ENCODE data around the gene FOXC1.

Gene FOXC1

GRCh38 chr6:1623769-1624057, 14.0 kb downstream of the FOXC1 start:
- DNase-seq (ENCODE audit: low read depth in 3 of 3), result no peak

GRCh38 chr6:1624058-1624850, 14.5 kb downstream of the FOXC1 start:
- DNase-seq (ENCODE audit: low read depth in 3 of 3), result no peak

- DNase-seq (ENCODE audit: low read depth in 3 of 3), result no peak
These were observed 15.4 kb downstream of the FOXC1 start for GRCh38 chr6:1624851-1625781.

- DNase-seq (ENCODE audit: low read depth in 3 of 3), result no peak
These were observed 16.2 kb downstream of the FOXC1 start for GRCh38 chr6:1625794-1626435.

GRCh38 chr6:1626481-1626880, 16.8 kb downstream of the FOXC1 start:
- DNase-seq (ENCODE audit: low read depth in 3 of 3), result no peak

- DNase-seq (ENCODE audit: low read depth in 3 of 3), result no peak
These were observed 18.3 kb downstream of the FOXC1 start for GRCh38 chr6:1627827-1628560.

GRCh38 chr6:1629316-1629715, 19.6 kb downstream of the FOXC1 start:
- no peak for DNase-seq (ENCODE audit: low read depth in 3 of 3)

- no peak for DNase-seq (ENCODE audit: low read depth in 3 of 3)
These were observed 20.6 kb downstream of the FOXC1 start for GRCh38 chr6:1630212-1630770.

GRCh38 chr6:1630771-1631217, 21.1 kb downstream of the FOXC1 start:
- DNase-seq (ENCODE audit: low read depth in 3 of 3), result no peak

- DNase-seq (ENCODE audit: low read depth in 3 of 3), result no peak
These were observed 21.5 kb downstream of the FOXC1 start for GRCh38 chr6:1631251-1631650.

- DNase-seq (ENCODE audit: low read depth in 3 of 3), result no peak
These were observed 23.8 kb downstream of the FOXC1 start for GRCh38 chr6:1633366-1634021.

GRCh38 chr6:1634081-1634480, 24.4 kb downstream of the FOXC1 start:
- no peak for DNase-seq (ENCODE audit: low read depth in 3 of 3)

- DNase-seq (ENCODE audit: low read depth in 3 of 3), result no peak
These were observed 25.7 kb downstream of the FOXC1 start for GRCh38 chr6:1635305-1636010.

- DNase-seq (ENCODE audit: low read depth in 3 of 3), result no peak
These were observed 26.6 kb downstream of the FOXC1 start for GRCh38 chr6:1636272-1636825.

GRCh38 chr6:1636971-1637871, 27.5 kb downstream of the FOXC1 start:
- DNase-seq (ENCODE audit: low read depth in 3 of 3), result no peak

- no peak for DNase-seq (ENCODE audit: low read depth in 3 of 3)
These were observed 29.7 kb downstream of the FOXC1 start for GRCh38 chr6:1639430-1639829.

GRCh38 chr6:1640476-1640875, 30.8 kb downstream of the FOXC1 start:
- no peak for DNase-seq (ENCODE audit: low read depth in 3 of 3)

GRCh38 chr6:1641343-1641885, 31.7 kb downstream of the FOXC1 start:
- DNase-seq (ENCODE audit: low read depth in 3 of 3), result no peak

GRCh38 chr6:1643111-1643510, 33.4 kb downstream of the FOXC1 start:
- DNase-seq (ENCODE audit: low read depth in 3 of 3), result no peak

All from stimulated activated CD4-positive, alpha-beta T cell treated with anti-CD3 and anti-CD28 coated beads, TNF-alpha, amount 100 ng/mL, for 4 hours (primary cell).